Activated effector memory CD4-positive, alpha-beta T cell treated with anti-CD3 and anti-CD28 coated beads, Interleukin-2, amount 50 U/mL, for 16 hours (primary cell): ENCODE measurements around the gene SYNM.
A peak's percentile ranks its signal among the peaks of the same experiment; 100 is the strongest.
"Not testable (repeated sequence)": the region's sequence is repeated elsewhere in the genome, so short reads cannot be mapped to it uniquely, and the experiment has no call there.

Experiments
- DNase-seq: peaks from one replicate; pipeline ENCODE4 v3.0.0-alpha.2; 2020

Gene SYNM, protein sequence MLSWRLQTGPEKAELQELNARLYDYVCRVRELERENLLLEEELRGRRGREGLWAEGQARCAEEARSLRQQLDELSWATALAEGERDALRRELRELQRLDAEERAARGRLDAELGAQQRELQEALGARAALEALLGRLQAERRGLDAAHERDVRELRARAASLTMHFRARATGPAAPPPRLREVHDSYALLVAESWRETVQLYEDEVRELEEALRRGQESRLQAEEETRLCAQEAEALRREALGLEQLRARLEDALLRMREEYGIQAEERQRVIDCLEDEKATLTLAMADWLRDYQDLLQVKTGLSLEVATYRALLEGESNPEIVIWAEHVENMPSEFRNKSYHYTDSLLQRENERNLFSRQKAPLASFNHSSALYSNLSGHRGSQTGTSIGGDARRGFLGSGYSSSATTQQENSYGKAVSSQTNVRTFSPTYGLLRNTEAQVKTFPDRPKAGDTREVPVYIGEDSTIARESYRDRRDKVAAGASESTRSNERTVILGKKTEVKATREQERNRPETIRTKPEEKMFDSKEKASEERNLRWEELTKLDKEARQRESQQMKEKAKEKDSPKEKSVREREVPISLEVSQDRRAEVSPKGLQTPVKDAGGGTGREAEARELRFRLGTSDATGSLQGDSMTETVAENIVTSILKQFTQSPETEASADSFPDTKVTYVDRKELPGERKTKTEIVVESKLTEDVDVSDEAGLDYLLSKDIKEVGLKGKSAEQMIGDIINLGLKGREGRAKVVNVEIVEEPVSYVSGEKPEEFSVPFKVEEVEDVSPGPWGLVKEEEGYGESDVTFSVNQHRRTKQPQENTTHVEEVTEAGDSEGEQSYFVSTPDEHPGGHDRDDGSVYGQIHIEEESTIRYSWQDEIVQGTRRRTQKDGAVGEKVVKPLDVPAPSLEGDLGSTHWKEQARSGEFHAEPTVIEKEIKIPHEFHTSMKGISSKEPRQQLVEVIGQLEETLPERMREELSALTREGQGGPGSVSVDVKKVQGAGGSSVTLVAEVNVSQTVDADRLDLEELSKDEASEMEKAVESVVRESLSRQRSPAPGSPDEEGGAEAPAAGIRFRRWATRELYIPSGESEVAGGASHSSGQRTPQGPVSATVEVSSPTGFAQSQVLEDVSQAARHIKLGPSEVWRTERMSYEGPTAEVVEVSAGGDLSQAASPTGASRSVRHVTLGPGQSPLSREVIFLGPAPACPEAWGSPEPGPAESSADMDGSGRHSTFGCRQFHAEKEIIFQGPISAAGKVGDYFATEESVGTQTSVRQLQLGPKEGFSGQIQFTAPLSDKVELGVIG (N-terminal part only)

GRCh38 chr15:99104788-99105513 lies at the start of gene SYNM:
TSS of gene SYNM (plus strand) at chr15:99105080. CDS start at chr15:99105200, 120 bp downstream.
- peak; percentile 70 for DNase-seq

DNA sequence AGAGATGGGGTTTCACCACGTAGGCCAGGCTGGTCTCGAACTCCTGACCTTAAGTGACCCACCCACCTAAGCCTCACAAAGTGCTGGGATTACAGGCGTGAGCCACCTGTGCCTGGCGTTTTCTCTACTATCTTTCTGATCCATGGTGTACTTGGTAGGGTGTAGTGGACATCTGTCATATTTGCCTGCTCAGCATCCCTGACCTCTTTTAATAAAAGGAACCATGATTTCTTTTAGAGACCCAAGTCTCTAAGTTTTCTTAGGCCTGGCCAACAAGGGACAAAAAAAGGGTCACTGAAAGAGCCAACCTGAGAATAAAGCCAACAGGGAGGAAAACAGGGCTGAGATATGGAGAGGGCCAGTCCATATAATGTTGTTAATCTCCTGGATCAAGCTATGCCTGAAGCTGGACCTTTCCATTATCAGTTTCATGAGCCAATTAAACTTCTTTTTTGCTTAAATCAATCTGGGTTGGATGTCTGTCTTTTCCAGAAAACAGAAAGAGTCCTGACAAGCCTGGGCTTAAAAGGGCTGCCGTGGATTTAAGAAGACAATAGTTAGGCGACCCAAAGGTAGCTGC lies 49.2 kb upstream of the SYNM start:
- DNase-seq: no peak

- no peak for DNase-seq
These were observed 47.9 kb upstream of the SYNM start for GRCh38 chr15:99057020-99057419.

DNA sequence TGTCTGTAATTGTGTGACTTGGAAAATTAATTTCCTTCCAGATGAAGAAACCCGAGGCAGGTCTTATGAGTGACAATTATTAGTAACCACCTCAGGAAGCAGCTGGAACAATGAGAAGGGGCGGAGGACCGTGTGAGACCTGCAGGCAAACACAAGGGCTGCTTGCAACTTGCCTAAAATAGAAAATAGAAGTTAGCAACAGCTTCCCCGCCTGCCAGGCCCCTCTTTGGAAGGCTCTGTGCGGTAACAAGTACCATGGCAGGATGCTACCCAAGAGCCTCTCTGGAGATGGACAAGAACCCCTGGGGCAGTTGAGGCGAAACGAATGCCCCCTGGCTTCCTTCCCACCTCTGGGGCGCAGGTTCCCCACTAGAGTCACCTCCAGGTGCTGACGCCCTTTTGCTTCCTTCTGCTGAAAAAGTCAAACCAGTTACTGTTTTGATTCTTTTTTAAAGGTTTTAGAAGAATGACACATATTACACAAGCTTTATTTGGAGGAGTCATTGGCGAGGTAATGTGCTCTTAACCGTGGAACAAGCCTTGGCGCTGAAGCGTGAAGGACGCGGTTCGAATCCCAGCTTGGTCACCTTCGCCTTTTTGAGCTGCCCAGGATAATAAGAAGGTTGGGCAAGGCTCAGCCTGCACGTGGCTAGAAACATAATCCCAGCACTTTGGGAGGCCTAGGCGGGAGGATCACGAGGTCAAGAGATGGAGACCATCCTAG lies 47.0 kb upstream of the SYNM start:
- no peak for DNase-seq

DNA sequence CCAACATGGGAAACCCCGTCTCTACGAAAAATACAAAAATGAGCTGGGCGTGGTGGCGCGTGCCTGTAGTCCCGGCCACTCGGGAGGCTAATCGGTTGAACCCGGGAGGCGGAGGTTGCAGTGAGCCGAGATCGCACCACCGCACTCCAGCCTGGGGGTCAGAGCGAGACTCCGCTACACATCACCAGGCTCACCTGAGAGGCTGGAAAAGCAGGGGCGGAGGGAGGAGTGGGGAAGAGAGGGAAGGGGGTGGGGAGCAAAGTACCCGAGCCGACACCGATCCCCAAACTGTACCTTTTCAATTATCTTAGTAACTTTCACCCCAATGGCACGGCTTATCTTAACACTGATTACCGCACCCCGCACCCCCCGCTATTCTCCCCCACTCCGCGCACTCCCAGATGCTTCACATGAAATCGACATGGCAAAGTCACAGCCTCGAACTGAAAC lies 46.4 kb upstream of the SYNM start:
- DNase-seq: no peak

- peak; percentile 77 for DNase-seq
These were observed 45.6 kb upstream of the SYNM start for GRCh38 chr15:99059010-99059981.

DNA sequence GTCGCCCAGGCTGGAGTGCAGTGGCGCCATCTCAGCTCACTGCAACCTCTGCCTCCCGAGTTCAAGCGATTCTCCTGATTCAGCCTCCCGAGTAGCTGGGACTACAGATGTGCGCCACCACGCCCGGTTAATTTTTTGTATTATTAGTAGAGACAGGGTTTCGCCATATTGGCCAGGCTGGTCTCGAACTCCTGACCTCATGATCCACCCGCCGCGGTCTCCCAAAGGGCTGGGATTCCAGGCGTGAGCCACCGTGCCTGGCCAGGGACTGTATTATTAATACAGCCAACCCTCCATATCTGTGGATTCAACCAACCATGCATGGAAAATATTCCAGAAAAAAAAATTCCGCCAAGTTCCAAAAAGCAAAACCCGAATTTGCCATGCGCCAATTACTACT lies 44.7 kb upstream of the SYNM start:
- not testable (repeated sequence) for DNase-seq

- DNase-seq: no peak
These were observed 42.7 kb upstream of the SYNM start for GRCh38 chr15:99062226-99062625.

DNA sequence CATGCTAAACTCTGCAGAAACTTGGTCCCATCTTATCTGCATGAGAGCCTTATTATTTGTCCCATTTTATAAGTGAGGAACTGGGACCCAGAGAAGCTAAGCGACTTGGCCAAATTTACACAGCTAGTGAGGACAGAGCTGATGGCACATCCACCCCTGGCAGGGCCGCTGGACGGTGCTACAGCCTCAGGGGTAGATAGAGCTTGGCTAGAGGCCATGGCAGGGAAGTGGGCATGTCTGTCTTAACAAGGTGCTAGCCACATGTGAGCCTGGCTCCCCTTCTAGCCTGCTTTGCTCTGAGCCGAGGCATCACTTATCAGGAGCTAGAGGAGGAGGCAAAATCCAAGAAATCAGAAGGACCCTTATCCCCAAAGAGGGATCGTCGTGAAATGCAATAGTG lies 36.7 kb upstream of the SYNM start:
- DNase-seq: no peak

DNA sequence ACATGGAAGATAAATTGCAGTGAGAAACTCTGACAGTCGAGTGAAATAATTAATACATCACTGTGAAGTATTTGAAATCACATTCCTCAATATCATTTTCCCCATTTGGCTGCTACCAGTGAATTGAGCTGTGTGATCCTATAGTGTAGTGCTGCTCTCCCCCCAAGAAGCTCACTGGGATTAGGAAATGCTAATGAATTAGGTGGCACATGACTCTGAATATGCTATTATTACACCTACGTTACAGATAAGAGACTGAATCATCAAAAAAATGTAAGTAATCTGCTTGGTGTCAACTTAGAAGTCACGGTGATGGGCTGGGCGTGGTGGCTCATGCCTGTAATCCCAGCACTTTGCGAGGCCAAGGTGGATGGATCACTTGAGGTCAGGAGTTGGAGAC lies 34.7 kb upstream of the SYNM start:
- DNase-seq: no peak

DNA sequence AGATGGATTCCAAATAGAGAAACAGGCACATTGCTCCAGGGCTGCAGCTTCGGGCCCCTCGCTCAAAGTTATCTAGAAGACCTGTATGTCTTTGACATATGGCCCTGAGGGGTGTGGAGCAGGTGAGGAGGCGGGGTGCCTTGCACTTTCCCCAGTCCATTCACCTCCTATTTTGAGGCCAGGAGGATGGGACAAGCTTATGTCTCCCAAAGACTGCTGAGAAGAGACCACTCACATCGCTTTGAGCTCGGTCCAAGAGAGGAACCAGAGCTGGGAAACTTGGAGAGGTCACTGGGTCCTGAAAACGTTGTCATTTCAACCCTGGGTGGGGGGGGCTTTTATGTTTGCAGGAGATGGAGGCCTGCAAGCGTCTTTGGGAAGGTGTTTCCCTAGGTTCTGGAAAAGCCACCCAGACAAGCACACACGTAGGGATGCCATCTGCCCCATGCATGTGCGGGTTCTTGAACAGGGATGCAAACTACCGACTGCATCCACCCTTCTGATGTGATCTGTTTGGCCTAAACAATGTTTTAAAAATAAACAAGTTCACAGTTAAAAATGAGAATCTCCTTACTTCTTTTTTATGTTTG lies 33.7 kb upstream of the SYNM start:
- DNase-seq: no peak

- DNase-seq: no peak
These were observed 31.7 kb upstream of the SYNM start for GRCh38 chr15:99073008-99073717.

- no peak for DNase-seq
These were observed 30.4 kb upstream of the SYNM start for GRCh38 chr15:99074446-99074845.

DNA sequence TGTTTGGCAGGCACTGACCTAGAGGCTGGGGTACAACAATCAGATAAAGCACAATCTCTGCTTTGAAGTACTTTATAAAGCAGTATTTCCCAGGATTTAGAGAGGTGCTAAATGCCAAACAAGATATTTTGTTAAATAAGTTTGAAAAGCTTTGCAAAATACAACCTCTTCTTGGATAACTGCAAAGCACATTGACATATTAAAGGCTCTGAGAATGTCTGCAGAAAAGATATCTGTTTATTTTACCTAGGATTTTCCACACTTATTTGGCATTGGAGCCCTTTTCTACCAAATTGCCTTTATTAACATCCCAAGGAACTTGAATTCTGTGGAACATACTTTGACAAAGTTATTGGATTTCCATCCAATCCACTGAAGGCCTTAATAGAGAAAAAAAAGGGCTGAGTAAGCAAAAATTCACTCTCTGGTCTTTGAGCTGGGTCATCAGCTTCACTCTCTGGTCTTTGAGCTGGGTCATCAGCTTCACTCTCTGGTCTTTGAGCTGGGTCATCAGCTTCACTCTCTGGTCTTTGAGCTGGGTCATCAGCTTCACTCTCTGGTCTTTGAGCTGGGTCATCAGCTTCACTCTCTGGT lies 29.7 kb upstream of the SYNM start:
- DNase-seq: not testable (repeated sequence)

GRCh38 chr15:99076109-99076508 lies 28.8 kb upstream of the SYNM start:
- DNase-seq: no peak

DNA sequence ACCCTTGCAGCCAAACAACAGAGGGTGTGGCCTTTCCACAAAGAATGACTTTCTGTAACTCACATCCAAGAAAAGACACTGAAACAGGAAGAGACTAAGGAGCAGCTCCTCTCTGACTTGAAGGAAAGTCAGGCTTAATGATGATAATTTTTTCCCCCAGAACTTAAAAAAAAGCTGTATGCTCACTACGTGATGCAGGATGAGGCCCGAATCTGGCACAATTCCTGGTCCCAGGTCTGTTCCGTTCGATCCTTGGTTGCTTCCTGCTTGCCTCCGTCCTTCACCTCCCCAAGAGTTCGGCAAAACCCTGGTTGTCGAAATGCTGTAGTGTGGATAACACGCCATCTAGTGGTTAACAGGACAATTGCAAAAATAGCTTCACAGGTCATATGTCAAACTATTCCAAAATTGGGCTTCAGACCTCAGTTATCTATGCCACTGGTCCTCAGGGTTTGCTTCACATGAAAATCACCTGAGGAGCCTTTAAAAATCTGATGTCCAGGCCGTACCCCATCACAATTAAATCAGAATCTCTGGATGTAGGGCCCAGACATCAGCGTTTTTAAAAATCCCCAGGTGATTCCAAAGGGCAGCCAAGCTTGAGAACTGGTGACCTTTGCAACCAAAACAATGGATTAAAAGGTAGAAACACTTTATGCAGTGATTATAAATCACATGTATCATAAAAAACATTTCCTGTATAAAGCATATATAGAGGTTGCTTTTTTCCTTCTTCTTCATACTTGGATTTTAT lies 28.1 kb upstream of the SYNM start:
- peak; percentile 72 for DNase-seq

GRCh38 chr15:99082798-99083197 lies 22.1 kb upstream of the SYNM start:
- no peak for DNase-seq

DNA sequence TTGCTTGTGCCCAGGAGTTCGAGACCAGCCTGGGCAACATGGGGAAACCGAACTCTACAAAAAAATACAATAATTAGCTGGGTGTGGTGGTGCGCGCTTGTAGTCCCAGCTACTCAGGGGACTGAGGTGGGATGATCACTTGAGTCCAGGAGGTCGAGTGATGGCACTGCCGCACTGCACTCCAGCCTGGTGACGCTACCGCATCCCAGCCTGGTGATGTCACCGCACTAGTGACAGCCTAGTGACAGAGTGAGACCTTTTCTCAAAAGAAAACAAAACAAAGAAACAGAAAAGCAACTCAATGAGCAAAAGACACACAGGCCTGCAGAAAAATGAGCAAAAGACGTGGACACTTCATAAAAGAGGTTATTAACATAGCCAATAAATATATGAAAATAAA lies 19.9 kb upstream of the SYNM start:
- DNase-seq: no peak
